22Rv1 (cell line): ENCODE results near the gene CEBPE.

Source experiments
- H3K27ac ChIP-seq: fragments of 450-650 bp; 2 replicates; pipeline ENCODE4 v1.5.1; 2017
- ZFX ChIP-seq: fragments of 450-650 bp; IDR thresholded peaks from 2 replicates; pipeline ENCODE4 v1.6.1; 2017; ENCODE audit warnings: antibody characterized with exemption, borderline replicate concordance
- TF ChIP-seq, protein P1 (sequence below): fragments of 450-650 bp; IDR thresholded peaks from 2 replicates; pipeline ENCODE4 v1.5.1; 2017; ENCODE audit warnings: mild to moderate bottlenecking

CEBPE gene

DNA sequence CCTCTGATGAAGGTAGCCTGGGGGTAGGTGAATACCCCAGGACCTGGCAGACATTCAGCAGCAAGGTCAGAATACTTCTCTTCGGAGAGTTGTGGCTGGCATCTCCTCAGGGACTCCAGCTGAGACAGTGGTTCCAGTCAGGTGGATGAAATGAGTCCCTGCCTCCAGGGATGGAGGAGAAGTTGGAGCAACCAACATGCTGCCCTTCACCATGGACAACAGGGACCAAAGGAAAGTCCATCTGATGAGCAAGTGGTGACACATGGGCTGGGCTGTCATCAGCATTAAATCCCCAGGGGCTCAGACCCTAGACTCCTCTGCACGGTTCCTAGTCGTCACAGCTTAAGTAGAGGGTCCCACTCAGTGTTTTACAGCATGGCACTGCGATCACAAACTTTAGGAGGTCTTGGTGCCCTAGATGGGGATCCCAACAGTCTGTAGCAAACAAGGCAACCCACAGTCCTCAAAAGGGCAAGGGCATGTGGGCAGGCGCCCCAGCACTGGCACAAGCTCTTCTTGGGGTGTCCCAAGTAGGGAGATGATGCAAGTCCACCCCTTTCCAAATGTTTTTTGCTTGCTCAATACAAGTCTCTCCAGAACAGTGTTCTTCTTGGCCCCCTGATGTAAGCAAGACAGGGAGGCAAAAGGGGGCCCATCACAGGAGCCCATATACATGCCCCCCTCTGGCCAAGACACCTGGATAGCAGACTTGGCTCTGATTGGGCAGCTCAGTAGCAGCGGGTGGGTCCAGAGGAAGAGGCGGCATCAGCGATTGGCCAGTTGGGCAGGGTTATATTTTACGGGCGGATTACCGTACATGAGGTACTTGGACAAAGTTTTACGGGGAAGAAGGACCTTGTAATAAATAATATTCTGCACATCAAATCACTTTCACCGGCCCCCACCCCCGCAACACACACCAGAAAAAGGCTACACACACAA, 50.9 kb downstream of the CEBPE start:
- TF ChIP-seq, protein P1, sequence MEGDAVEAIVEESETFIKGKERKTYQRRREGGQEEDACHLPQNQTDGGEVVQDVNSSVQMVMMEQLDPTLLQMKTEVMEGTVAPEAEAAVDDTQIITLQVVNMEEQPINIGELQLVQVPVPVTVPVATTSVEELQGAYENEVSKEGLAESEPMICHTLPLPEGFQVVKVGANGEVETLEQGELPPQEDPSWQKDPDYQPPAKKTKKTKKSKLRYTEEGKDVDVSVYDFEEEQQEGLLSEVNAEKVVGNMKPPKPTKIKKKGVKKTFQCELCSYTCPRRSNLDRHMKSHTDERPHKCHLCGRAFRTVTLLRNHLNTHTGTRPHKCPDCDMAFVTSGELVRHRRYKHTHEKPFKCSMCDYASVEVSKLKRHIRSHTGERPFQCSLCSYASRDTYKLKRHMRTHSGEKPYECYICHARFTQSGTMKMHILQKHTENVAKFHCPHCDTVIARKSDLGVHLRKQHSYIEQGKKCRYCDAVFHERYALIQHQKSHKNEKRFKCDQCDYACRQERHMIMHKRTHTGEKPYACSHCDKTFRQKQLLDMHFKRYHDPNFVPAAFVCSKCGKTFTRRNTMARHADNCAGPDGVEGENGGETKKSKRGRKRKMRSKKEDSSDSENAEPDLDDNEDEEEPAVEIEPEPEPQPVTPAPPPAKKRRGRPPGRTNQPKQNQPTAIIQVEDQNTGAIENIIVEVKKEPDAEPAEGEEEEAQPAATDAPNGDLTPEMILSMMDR = no peak
- no peak for TF ChIP-seq ZFX
- peak overlapping the region; percentile 93 for H3K27ac ChIP-seq
